Fibroblast of gingiva (primary cell): ENCODE measurements around the gene CRY2.

Source experiments
- DNase-seq: peaks from one replicate; pipeline ENCODE4 v3.0.0-alpha.2; 2011; ENCODE audit warnings: low read depth

Gene CRY2

GRCh38 chr11:45848654-45849081 lies 1.4 kb downstream of the CRY2 start:
- no peak for DNase-seq

GRCh38 chr11:45850446-45850845 lies 3.2 kb downstream of the CRY2 start:
- no peak for DNase-seq

DNA sequence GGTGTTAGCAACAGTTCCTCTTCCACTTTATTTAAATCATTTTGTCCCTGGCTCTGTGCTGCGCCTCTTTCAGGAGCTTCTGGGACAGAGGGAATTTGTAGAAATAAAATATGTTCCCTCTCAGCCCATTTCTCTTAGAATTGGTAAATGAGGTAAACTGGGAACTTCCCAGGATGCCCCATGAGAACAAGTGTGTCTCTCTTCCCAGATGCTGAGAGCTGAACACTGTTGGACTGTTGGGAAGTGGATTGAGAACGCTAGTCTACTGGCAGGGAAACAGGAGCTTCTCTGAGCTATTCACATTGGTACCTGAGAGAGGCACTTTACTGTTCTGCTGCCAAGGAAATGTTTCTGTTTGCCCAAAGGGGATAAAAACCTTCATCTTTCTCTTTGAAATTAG lies 4.0 kb downstream of the CRY2 start:
- no peak for DNase-seq

DNA sequence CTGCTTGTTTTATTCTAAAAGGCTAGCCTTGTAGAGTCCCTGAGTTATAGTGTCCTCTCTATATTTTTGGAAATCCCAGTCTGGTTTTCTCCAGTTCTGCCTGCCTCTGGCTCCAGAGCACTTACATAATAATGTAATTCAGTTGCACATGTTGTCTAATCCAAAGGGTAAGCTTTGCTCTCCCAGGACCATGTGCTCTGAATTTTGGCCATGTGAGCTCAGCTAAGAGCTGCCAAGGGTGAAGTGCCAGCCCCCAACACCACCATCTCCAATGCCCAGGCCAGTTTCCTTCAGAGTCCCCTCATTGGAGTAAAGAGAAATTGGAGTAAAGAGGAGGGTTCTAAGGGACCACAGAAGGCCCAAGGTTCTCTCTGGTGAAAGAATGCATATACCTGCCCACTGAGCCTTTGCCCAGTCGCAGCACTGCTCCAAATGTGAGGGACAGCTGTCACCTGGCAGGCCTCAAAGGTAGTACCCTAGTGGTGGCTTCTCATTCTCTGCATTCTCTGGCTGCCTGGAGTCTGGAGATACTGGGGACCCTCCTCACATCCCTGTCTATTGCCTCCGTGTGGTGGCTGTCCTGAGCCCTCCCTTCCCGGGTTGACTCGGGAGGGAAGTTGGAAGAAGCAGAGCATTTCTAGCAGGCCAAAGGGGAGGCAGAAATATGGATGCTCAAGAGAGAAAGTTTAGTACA lies 4.9 kb downstream of the CRY2 start:
- no peak for DNase-seq

DNA sequence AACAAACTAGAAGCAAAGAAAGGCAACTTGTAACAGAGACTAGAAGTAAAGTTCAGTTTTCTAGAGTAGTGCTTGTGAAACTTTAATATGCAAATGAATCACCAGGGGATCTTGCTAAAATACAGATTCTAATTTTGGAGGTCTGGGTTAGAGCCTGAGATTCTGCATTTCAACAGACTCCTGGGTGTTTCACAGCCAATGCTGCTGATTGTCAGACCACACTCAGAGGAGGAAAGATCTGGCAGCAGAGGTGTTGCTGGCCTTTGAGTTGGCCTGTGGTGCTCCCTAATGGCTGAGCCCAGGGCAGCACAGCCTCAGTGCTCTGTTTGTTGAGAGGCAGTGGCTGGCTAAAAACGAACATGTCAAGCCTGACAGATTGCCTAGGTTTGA lies 5.4 kb downstream of the CRY2 start:
- DNase-seq, result no peak

DNA sequence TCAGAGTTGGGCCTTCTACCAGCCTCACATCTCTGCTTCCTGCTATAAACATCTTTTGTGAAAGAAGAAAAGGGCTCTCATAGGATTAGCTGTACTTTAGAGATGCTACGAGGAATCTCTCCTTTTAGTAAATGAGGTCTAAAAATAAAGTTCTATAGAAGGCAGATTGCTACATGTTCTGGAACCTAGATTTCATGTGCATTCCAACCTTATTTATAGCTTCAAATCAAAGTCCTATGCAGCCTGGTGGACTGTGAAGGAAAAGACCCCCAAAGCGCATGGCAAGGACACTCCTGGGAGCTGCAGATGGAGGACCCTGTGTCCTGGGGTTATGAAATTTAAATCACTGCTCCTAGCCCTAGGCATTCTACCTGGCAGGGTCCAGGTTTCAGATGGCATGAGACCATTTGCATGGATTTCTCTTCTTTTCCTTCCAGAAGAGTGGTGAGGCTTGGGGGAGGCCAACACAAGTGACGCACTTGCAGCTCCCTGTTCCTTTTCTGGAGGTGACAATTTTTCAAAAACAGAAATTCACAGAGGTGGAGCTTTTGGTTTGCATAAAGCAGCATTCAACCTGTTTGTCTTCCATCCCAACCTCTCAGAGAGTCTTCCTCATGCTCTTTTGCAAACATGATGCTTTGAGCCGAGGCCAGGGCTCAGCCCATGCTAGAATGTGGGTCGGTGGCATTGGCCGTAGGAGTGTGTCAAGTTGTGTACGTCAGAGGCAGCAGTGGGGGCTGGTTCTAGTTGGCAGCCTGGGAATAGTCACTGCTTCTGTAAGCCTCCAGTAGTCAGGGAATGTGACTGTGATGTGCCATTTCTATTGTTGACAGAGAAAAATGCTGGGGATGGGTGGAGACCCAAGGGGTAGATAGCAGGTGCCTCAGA lies 6.3 kb downstream of the CRY2 start:
- DNase-seq, result no peak

- no peak for DNase-seq
These were observed 8.0 kb downstream of the CRY2 start for GRCh38 chr11:45855308-45855707.

DNA sequence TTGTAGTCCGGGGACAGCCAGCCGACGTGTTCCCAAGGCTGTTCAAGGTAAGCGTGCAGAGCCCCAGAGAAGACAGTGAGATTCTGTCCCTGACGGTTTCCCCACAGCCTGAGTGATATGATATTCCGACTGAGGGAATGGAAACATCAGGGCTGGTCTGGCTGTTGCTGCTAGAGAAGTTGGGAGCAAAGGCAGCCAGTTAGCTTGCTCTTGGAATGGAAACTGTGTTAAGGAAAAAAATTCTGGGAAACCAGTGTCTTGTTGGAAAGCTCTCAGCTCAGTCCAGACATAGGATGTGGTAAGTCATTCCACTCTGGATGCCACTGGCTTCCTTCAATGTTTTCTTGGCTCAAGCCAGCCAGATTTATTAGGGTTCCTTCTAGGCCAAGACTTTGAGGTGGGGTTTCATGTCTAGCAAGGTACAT lies 8.8 kb downstream of the CRY2 start:
- peak; percentile 70 for DNase-seq

GRCh38 chr11:45857961-45858474 lies 10.7 kb downstream of the CRY2 start:
- peak; percentile 98 for DNase-seq

GRCh38 chr11:45858751-45859398 lies 11.6 kb downstream of the CRY2 start:
- DNase-seq, result no peak

GRCh38 chr11:45859661-45860140 lies 12.4 kb downstream of the CRY2 start:
- DNase-seq, result peak; percentile 100

GRCh38 chr11:45860348-45860747 lies 13.1 kb downstream of the CRY2 start:
- DNase-seq, result no peak

DNA sequence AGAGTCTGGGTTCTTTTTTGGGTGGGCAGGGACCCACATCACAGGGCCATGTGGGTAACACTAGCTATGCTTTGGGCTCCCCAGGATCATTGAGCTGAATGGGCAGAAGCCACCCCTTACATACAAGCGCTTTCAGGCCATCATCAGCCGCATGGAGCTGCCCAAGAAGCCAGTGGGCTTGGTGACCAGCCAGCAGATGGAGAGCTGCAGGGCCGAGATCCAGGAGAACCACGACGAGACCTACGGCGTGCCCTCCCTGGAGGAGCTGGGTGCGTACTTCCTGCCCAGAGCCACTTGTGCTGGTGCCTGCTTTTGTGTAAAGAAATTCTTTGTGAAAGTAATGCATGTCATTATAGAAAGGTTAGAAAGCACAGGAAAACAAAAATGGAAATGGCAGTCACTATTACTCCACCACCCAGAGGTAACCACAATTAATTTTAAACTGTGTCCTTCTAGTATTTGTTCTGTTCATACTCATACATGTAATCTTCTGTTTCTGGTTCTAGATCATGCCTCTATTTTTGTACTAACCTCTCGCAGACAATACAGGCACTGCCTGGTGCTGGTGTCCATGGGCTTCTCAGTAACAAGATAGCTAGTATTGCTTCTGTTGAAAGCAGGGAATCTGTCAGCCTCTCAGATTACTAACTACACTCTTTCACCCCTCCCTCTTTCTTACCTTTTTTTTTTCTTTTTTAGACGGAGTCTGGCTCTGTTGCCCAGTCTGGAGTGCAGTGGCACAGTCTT lies 13.7 kb downstream of the CRY2 start:
- no peak for DNase-seq

GRCh38 chr11:45864041-45864440 lies 16.8 kb downstream of the CRY2 start:
- DNase-seq, result no peak

- DNase-seq, result no peak
These were observed 22.3 kb downstream of the CRY2 start for GRCh38 chr11:45869551-45869950.

DNA sequence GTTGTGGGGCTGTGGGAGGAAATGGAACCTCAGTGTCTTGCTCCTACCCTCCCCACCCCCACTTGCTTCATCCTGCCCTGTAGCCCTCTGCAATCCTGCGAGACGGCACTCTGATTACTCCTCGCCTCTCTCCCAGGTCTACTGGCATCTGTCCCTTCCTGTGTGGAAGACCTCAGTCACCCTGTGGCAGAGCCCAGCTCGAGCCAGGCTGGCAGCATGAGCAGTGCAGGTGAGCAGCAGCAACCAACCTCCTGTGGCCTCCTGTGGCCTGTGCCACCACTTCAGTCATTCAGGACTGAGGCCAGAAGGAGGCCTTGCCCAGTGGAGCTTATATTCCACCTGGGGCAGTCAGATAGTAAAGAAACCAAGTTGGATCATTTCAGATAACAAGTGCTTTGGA lies 23.4 kb downstream of the CRY2 start:
- DNase-seq, result no peak

DNA sequence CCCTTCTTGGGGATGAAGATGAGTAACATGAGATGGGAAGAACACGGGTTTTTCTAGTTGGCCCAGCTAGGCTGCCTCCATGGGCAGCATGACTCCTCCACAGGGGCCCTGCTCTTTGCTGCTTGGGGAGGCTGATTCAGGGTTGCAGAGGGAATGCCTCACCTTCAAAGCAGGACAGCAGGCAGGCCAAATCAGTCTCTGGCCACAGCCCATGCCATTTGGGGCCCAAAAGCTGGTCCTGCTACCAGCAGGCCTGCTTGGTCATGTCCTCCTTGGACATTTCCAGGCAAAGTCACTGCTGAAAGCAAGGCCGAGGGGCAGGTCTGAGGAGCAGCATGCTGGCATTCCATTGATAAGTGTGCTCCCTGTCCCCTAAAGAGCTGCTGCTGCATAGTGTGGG lies 24.4 kb downstream of the CRY2 start:
- DNase-seq, result no peak

- peak; percentile 57 for DNase-seq
These were observed 25.5 kb downstream of the CRY2 start for GRCh38 chr11:45872651-45873356.

GRCh38 chr11:45876401-45876800 lies 29.1 kb downstream of the CRY2 start:
- no peak for DNase-seq

GRCh38 chr11:45877221-45877620 lies 29.9 kb downstream of the CRY2 start:
- no peak for DNase-seq

GRCh38 chr11:45877845-45878244 lies 30.6 kb downstream of the CRY2 start:
- no peak for DNase-seq
